MM.1S (cell line): ENCODE data around the gene MAML3.

Experiments used
- CTCF ChIP-seq: fragments of 300-600 bp; sonication (generic); IDR thresholded peaks from 2 replicates; pipeline ENCODE4 v1.5.1; 2016; ENCODE audit warnings: antibody characterized with exemption, low read length, mixed read lengths
- EZH2 ChIP-seq: fragments of 300-600 bp; sonication (generic); optimal IDR thresholded peaks from 2 replicates; pipeline ENCODE3; 2017; ENCODE audit warnings: low read depth, mild to moderate bottlenecking, antibody characterized with exemption, low read length, mixed read lengths
- EZH2phosphoT487 ChIP-seq: fragments of 300-600 bp; sonication (generic); IDR thresholded peaks from 2 replicates; pipeline ENCODE4 v1.6.1; 2018; ENCODE audit warnings: antibody characterized with exemption, low read length

- TF ChIP-seq CTCF = no peak
- TF ChIP-seq EZH2phosphoT487 = no peak
- no peak for TF ChIP-seq EZH2
Measured at GRCh38 chr4:140097572-140097971, 56.4 kb downstream of the MAML3 start.
